ENCODE data around the gene NT5C2.
"Not testable (repeated sequence)": the region's sequence is repeated elsewhere in the genome, so short reads cannot be mapped to it uniquely, and the experiment has no call there.

The NT5C2 gene

DNA sequence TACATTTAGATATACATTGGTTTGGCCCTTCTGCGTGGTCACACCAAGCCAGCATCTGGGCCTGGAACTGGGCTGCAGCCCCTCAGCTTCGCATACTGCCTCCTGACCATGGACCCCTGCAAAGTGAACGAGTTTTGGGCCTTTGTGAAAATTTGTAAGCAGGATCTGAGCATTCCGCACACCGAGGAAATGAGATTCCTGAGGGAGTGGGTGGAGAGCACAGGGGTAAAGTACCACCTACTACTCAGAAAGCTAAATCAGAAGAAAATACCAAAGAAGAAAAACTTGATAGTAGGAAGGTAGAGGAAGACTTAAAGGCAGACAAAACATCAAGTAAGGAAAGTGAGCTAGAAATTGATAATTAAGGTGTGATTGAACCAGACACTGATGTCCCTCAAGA is 22.5 kb upstream of the NT5C2 start:
- DNase-seq = no peak
- peaks cover 5% of the 10 kb centered on the region for H3K36me3 Mint-ChIP-seq (ENCODE audit: low read depth)
- no peak overlapping the region for H3K4me3 Mint-ChIP-seq
- peaks cover 14% of the 10 kb centered on the region for H3K9me3 Mint-ChIP-seq
- no peak for TF ChIP-seq CTCF (IDR thresholded peaks at IDR 0.05)
- H3K27ac Mint-ChIP-seq = no peak overlapping the region
- peaks cover 12% of the 10 kb centered on the region for H3K4me1 Mint-ChIP-seq
- H3K27me3 Mint-ChIP-seq (ENCODE audit: low read depth, poor library complexity) = no peaks in the 10 kb centered on the region

GRCh38 chr10:103210262-103210661 is 17.2 kb upstream of the NT5C2 start:
- not testable (repeated sequence) for DNase-seq; H3K27ac Mint-ChIP-seq; H3K9me3 Mint-ChIP-seq; H3K36me3 Mint-ChIP-seq (ENCODE audit: low read depth); H3K4me3 Mint-ChIP-seq; H3K27me3 Mint-ChIP-seq (ENCODE audit: low read depth, poor library complexity)
- peaks cover 27% of the 10 kb centered on the region for H3K4me1 Mint-ChIP-seq

GRCh38 chr10:103207643-103208042 is 14.6 kb upstream of the NT5C2 start:
- H3K4me3 Mint-ChIP-seq = not testable (repeated sequence)
- peak overlapping the region; percentile 69 for H3K27ac Mint-ChIP-seq
- DNase-seq = peak; percentile 15

DNA sequence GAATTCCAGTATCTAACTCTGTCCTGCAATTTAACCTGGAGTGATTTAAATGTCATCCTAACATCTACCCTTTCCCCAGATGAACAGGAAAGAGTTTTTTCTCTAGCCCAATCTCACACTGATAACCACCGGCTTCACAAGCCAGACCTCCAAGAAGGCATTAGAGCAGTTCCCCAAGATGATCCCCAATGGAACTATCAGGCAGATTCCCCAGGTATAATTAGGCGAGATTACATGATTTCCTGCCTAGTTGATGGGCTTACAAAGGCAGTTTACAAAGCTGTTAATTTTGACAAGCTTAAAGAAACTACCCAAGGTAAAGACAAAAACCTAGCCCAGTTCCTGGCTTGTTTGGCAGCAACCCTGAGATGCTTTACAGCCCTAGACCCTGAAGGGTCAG is 14.1 kb upstream of the NT5C2 start:
- TF ChIP-seq CTCF (IDR thresholded peaks at IDR 0.05) = no peak
- DNase-seq = no peak
- no peak overlapping the region for H3K4me3 Mint-ChIP-seq
- no peaks in the 10 kb centered on the region for H3K27me3 Mint-ChIP-seq (ENCODE audit: low read depth, poor library complexity)
- no peaks in the 10 kb centered on the region for H3K9me3 Mint-ChIP-seq
- H3K36me3 Mint-ChIP-seq (ENCODE audit: low read depth) = no peaks in the 10 kb centered on the region
- H3K27ac Mint-ChIP-seq = peak overlapping the region; percentile 84
- peaks cover 43% of the 10 kb centered on the region for H3K4me1 Mint-ChIP-seq

More at GRCh38 chr10:103207643-103208042, 14.6 kb upstream of the NT5C2 start:
- H3K36me3 Mint-ChIP-seq (ENCODE audit: low read depth); H3K9me3 Mint-ChIP-seq; H3K27me3 Mint-ChIP-seq (ENCODE audit: low read depth, poor library complexity): not testable (repeated sequence)
- H3K4me1 Mint-ChIP-seq = peaks cover 42% of the 10 kb centered on the region

DNA sequence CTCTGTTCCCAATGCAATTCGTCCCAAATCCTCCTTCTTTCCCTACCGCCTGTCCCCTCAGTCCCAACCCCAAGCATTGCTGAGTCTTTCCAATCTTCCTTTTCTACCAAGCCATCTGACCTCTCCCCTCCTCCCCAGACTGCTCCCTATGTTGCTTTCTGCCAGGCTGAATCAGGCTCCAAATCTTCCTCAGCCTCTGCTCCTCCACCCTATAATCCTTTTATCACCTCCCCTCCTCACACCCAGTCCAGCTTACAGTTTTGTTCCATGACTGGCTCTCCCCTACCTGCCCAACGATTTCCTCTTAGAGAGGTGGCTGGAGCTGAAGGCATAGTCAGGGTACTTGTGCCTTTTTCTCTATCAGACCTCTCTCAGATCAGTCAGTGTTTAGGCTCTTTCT is 13.6 kb upstream of the NT5C2 start:
- peak overlapping the region; percentile 84 for H3K27ac Mint-ChIP-seq
- not testable (repeated sequence) for H3K4me3 Mint-ChIP-seq; H3K27me3 Mint-ChIP-seq (ENCODE audit: low read depth, poor library complexity)

DNA sequence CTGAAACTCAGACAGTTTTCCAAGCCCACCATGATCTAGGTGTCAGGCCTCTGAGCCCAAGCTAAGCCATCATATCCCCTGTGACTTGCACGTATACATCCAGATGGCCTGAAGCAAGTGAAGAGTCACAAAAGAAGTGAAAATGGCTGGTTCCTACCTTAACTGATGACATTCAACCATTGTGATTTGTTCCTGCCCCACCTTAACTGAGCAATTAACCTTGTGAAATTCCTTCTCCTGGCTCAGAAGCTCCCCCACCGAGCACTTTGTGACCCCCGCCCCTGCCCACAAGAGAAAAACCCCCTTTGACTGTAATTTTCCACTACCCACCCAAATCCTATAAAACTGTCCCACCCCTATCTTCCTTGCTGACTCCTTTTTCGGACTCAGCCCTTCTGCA is 12.3 kb upstream of the NT5C2 start:
- H3K9me3 Mint-ChIP-seq; H3K36me3 Mint-ChIP-seq (ENCODE audit: low read depth); H3K4me3 Mint-ChIP-seq; H3K27me3 Mint-ChIP-seq (ENCODE audit: low read depth, poor library complexity); DNase-seq; H3K27ac Mint-ChIP-seq: not testable (repeated sequence)
- peaks cover 43% of the 10 kb centered on the region for H3K4me1 Mint-ChIP-seq

More for the DNA sequence above, 13.6 kb upstream of the NT5C2 start:
- DNase-seq; H3K36me3 Mint-ChIP-seq (ENCODE audit: low read depth); H3K9me3 Mint-ChIP-seq: not testable (repeated sequence)
- H3K4me1 Mint-ChIP-seq = peaks cover 43% of the 10 kb centered on the region

- H3K36me3 Mint-ChIP-seq (ENCODE audit: low read depth) = no peaks in the 10 kb centered on the region
- no peaks in the 10 kb centered on the region for H3K9me3 Mint-ChIP-seq
- no peak overlapping the region for H3K4me3 Mint-ChIP-seq
- no peak for DNase-seq
- H3K4me1 Mint-ChIP-seq = peaks cover 43% of the 10 kb centered on the region
- no peak overlapping the region for H3K27ac Mint-ChIP-seq
- TF ChIP-seq CTCF (IDR thresholded peaks at IDR 0.05) = no peak
- no peaks in the 10 kb centered on the region for H3K27me3 Mint-ChIP-seq (ENCODE audit: low read depth, poor library complexity)
Measured at GRCh38 chr10:103204353-103205255, 11.5 kb upstream of the NT5C2 start.

- Mint-ChIP-seq H3K27me3 (ENCODE audit: low read depth, poor library complexity) (peaks cover 2% of the 10 kb centered on the region), H3K27ac (no peak overlapping the region), H3K9me3 (no peaks in the 10 kb centered on the region), H3K4me3 (no peak overlapping the region), H3K36me3 (ENCODE audit: low read depth) (no peaks in the 10 kb centered on the region), H3K4me1 (peaks cover 43% of the 10 kb centered on the region)
- DNase-seq = no peak
- no peak for TF ChIP-seq CTCF (IDR thresholded peaks at IDR 0.05)
Measured at GRCh38 chr10:103203466-103203865, 10.4 kb upstream of the NT5C2 start.

Measured in nephron progenitor cell (in vitro differentiated cells).